H1 (cell line): Measurements from ENCODE around the gene LRR1. TPM values are rescaled to one million over a fixed set of nuclear protein-coding genes. Genes with fewer than 3 reads are reported as not detected.

ENCODE experiments used
- CTCF ChIA-PET: fragments of 300-600 bp; sonication (Branson Sonifier 250); formaldehyde crosslinking; loops from one replicate; lab custom pipeline; 2021; ENCODE audit not compliant: partially characterized antibody; lab: Charles Lee
- POLR2A ChIA-PET: fragments of 300-600 bp; sonication (Branson Sonifier 250); formaldehyde crosslinking; loops from one replicate; lab custom pipeline; 2021; ENCODE audit warnings: inconsistent platforms; ENCODE audit not compliant: partially characterized antibody; lab: Charles Lee
- DNase-seq, 2 experiments: peaks; one replicate each; pipeline versions ENCODE4 v3.0.0 to v3.0.0-alpha.2; 2010 to 2022; ENCODE audit warnings: low spot score in 2 of 2, low read depth in 1 of 2, mixed read lengths in 1 of 2
- FAIRE-seq: peaks from 2 replicates; lab custom pipeline; 2011; peaks lifted over from hg19 to GRCh38; lab: Jason Lieb, UNC
- H2AFZ ChIP-seq: 2 replicates; pipeline ENCODE4 v1.8.1; 2012; ENCODE audit warnings: low read length, inconsistent platforms
- H2AK5ac ChIP-seq: 2 replicates; pipeline ENCODE4 v1.6.1; 2013; ENCODE audit warnings: low read depth, low read length
- H2BK120ac ChIP-seq: replicated peaks from 2 replicates; pipeline ENCODE3; 2013; ENCODE audit warnings: low read depth, low read length, inconsistent platforms
- H2BK12ac ChIP-seq: 2 replicates; pipeline ENCODE4 v1.6.1; 2013; ENCODE audit warnings: low read depth, low read length
- H2BK15ac ChIP-seq: 2 replicates; pipeline ENCODE4 v1.6.1; 2013; ENCODE audit warnings: low read length
- H2BK20ac ChIP-seq: 2 replicates; pipeline ENCODE4 v1.6.1; 2013; ENCODE audit warnings: low read length
- H2BK5ac ChIP-seq: 2 replicates; pipeline ENCODE4 v1.6.1; 2013; ENCODE audit warnings: low read depth, low read length
- H3K14ac ChIP-seq: 2 replicates; pipeline ENCODE4 v1.6.1; 2013; ENCODE audit warnings: inconsistent platforms; ENCODE audit not compliant: insufficient read length
- H3K18ac ChIP-seq: 2 replicates; pipeline ENCODE4 v1.6.1; 2013; ENCODE audit warnings: low read length; ENCODE audit errors: extremely low read depth
- H3K23ac ChIP-seq: 2 replicates; pipeline ENCODE4 v1.6.1; 2013; ENCODE audit warnings: inconsistent platforms; ENCODE audit not compliant: insufficient read length
- H3K23me2 ChIP-seq: 2 replicates; pipeline ENCODE4 v1.6.1; 2013; ENCODE audit warnings: low read depth, low read length
- H3K27ac ChIP-seq: 2 replicates; pipeline ENCODE4 v1.6.1; 2011; ENCODE audit warnings: low read depth, low read length, inconsistent platforms
- H3K27me3 ChIP-seq, 4 experiments: replicated peaks in 1 of 4; 1 replicate in 1 of 4; 2 replicates in 3 of 4; pipeline versions ENCODE4 v1.6.1 to v1.8.1; 2011 to 2013; ENCODE audit warnings: low read length in 3 of 4, mild to moderate bottlenecking in 3 of 4, inconsistent platforms in 2 of 4, mixed read lengths in 2 of 4, moderate library complexity in 1 of 4; ENCODE audit not compliant: control insufficient read depth in 3 of 4, insufficient read depth in 3 of 4; ENCODE audit errors: extremely low read depth in 1 of 4
- H3K36me3 ChIP-seq, 4 experiments: 2 replicates each; pipeline versions ENCODE4 v1.6.1 to v1.8.1; 2011 to 2013; ENCODE audit warnings: mild to moderate bottlenecking in 4 of 4, low read length in 3 of 4, moderate library complexity in 2 of 4, control low read depth in 1 of 4, inconsistent platforms in 1 of 4; ENCODE audit not compliant: insufficient read depth in 4 of 4, control insufficient read depth in 2 of 4
- H3K4ac ChIP-seq: replicated peaks from 2 replicates; pipeline ENCODE3; 2013; ENCODE audit warnings: low read length, low read depth, mixed read lengths, inconsistent platforms; ENCODE audit not compliant: insufficient read length
- H3K4me1 ChIP-seq, 4 experiments: replicated peaks in 1 of 4; 1 replicate in 1 of 4; 2 replicates in 3 of 4; pipeline versions ENCODE4 v1.6.1 to v1.8.1; 2011 to 2013; ENCODE audit warnings: low read length in 3 of 4, inconsistent platforms in 2 of 4, mixed read lengths in 1 of 4; ENCODE audit not compliant: insufficient read depth in 4 of 4, control insufficient read depth in 3 of 4
- H3K4me2 ChIP-seq, 2 experiments: 2 replicates each; pipeline versions ENCODE4 v1.6.1 to v1.8.1; 2011 to 2013; ENCODE audit warnings: low read depth in 2 of 2, low read length in 2 of 2, control low read depth in 1 of 2, inconsistent platforms in 1 of 2, mild to moderate bottlenecking in 1 of 2; ENCODE audit not compliant: insufficient read depth in 1 of 2
- H3K4me3 ChIP-seq, 4 experiments: fragments of 200-600, 300-600 bp in 1 of 4; sonication (generic), shearing (Covaris generic), sonication (Bioruptor Twin) in 1 of 4; 2 replicates each; pipeline versions ENCODE4 v1.5.1 to v1.8.1; 2011 to 2016; ENCODE audit warnings: low read length in 4 of 4, low read depth in 3 of 4, control low read depth in 2 of 4, inconsistent platforms in 2 of 4, mild to moderate bottlenecking in 2 of 4, mixed read lengths in 1 of 4, moderate library complexity in 1 of 4; ENCODE audit not compliant: insufficient read depth in 2 of 4; ENCODE audit errors: extremely low read depth in 1 of 4
- H3K56ac ChIP-seq: replicated peaks from 2 replicates; pipeline ENCODE3; 2013; ENCODE audit warnings: low read depth, mild to moderate bottlenecking, mixed read lengths, low read length, inconsistent platforms; ENCODE audit not compliant: insufficient read length
- H3K79me1 ChIP-seq: 2 replicates; pipeline ENCODE4 v1.6.1; 2013; ENCODE audit warnings: low read depth, low read length, control low read depth
- H3K79me2 ChIP-seq, 2 experiments: 2 replicates each; pipeline versions ENCODE4 v1.6.1 to v1.8.1; 2012 to 2013; ENCODE audit warnings: low read length in 2 of 2, mild to moderate bottlenecking in 2 of 2, inconsistent platforms in 1 of 2; ENCODE audit not compliant: insufficient read depth in 2 of 2, control insufficient read depth in 1 of 2
- H3K9ac ChIP-seq, 4 experiments: replicated peaks in 1 of 4; 1 replicate in 1 of 4; 2 replicates in 3 of 4; pipeline versions ENCODE4 v1.6.1 to v1.8.1; 2011 to 2013; ENCODE audit warnings: low read depth in 3 of 4, low read length in 3 of 4, control low read depth in 2 of 4, mild to moderate bottlenecking in 2 of 4, moderate library complexity in 2 of 4, inconsistent platforms in 1 of 4; ENCODE audit errors: extremely low read depth in 1 of 4
- H3K9me3 ChIP-seq, 2 experiments: 2 replicates each; pipeline versions ENCODE4 v1.6.1 to v1.8.1; 2012 to 2013; ENCODE audit warnings: mild to moderate bottlenecking in 2 of 2, moderate library complexity in 2 of 2, control low read depth in 1 of 2, inconsistent platforms in 1 of 2, low read depth in 1 of 2, low read length in 1 of 2, mixed read lengths in 1 of 2; ENCODE audit not compliant: insufficient read depth in 2 of 2
- H4K20me1 ChIP-seq, 2 experiments: replicated peaks in 1 of 2; 2 replicates each; pipeline versions ENCODE3 to v1.8.1; 2011 to 2013; ENCODE audit warnings: inconsistent platforms in 2 of 2, low read length in 2 of 2, mild to moderate bottlenecking in 1 of 2; ENCODE audit not compliant: insufficient read depth in 2 of 2, control insufficient read depth in 1 of 2
- H4K5ac ChIP-seq: 2 replicates; pipeline ENCODE4 v1.6.1; 2013; ENCODE audit warnings: low read length, low read depth, mixed read lengths, inconsistent platforms; ENCODE audit not compliant: insufficient read length
- H4K8ac ChIP-seq: 2 replicates; pipeline ENCODE4 v1.8.0; 2013; ENCODE audit warnings: mild to moderate bottlenecking, moderate library complexity, low read length, inconsistent platforms; ENCODE audit not compliant: insufficient read depth; ENCODE audit errors: extremely low read depth
- H4K91ac ChIP-seq: replicated peaks from 2 replicates; pipeline ENCODE3; 2013; ENCODE audit warnings: low read length, mixed read lengths, inconsistent platforms; ENCODE audit not compliant: insufficient read length
- EP300 ChIP-seq, 2 experiments: IDR thresholded peaks; 1 replicate in 1 of 2; 2 replicates in 1 of 2; pipeline ENCODE4 v1.6.1; 2011 to 2012; ENCODE audit warnings: low read depth in 2 of 2, low read length in 2 of 2, mild to moderate bottlenecking in 2 of 2, borderline replicate concordance in 1 of 2, inconsistent platforms in 1 of 2, moderate library complexity in 1 of 2
- WGBS, 2 experiments: shearing (Covaris generic) in 1 of 2; methylation state at CpG; one replicate each; pipeline versions ENCODE4 v1.1.6 to v1.1.7; 2013 to 2015; ENCODE audit warnings: low lambda C conversion rate in 2 of 2, mixed read lengths in 2 of 2, inconsistent platforms in 1 of 2, low coverage in 1 of 2, missing lambda C conversion rate in 1 of 2; ENCODE audit not compliant: insufficient replicate concordance in 2 of 2, insufficient coverage in 1 of 2, insufficient read length in 1 of 2; ENCODE audit errors: extremely low coverage in 1 of 2, missing lambda C conversion rate in 1 of 2; 5-methylcytosine and 5-hydroxymethylcytosine counted together
- polyA plus RNA-seq, 7 experiments: library from polyadenylated mRNA; depleted of rRNA in 3 of 7; stranded (reverse) in 5 of 7; unstranded in 2 of 7; fragments of >200 nt in 5 of 7; fragments of 200-250 nt in 2 of 7; gene quantifications; 1 replicate in 5 of 7; 2 replicates in 1 of 7; 4 replicates in 1 of 7; pipeline versions ENCODE4 v1.2.1 to v1.2.3, GENCODE V29; 2011 to 2013; ENCODE audit warnings: missing spikeins in 2 of 7, mixed read lengths in 2 of 7
- total RNA-seq: library from RNA; stranded (reverse); fragmentation: NEBNext Ultra II Directional; extraction: Animal tissue kit (Norgen Biotek cat#: 25700); gene quantifications from 2 replicates; pipeline ENCODE4 v1.2.1, GENCODE V29; 2021

LRR1 gene
- total and polyA plus RNA-seq, 2 of the 8 experiments (the other 6 are each of a cell fraction or from before 2014, with no cell fraction given) = 30.7 to 37.5 TPM

DNA sequence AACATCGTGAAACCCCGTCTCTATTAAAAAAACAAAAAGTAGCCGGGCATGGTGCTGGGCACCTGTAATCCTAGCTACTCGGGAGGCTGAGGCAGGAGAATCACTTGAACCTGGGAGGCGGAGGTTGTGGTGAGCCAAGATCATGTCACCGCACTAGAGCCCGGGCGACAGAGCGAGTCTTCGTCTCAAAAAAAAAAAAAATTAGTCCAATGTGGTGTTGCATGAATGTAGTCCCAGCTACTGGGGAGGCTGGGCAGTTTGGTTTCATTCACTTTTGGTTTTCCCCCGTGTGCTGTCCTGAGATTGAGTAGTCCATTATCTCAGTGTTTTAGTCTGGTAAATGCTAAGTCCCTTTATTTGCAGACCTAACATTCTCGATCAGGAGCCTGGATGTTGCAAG is 32.0 kb upstream of the LRR1 start:
- Histone ChIP-seq H3K4ac (no peak overlapping the region), H3K36me3 (no peaks in the 10 kb centered on the region), H2AK5ac (no peak overlapping the region), H3K4me1 (no peaks in the 10 kb centered on the region), H3K4me2 (no peak overlapping the region), H2BK5ac (no peak overlapping the region), H3K23ac (no peak overlapping the region), H3K14ac (no peak overlapping the region), H4K20me1 (no peaks in the 10 kb centered on the region), H3K4me3 (no peak overlapping the region), H3K79me2 (no peaks in the 10 kb centered on the region), H2BK12ac (no peak overlapping the region), H3K9ac (no peak overlapping the region), H4K5ac (no peak overlapping the region), H4K91ac (no peak overlapping the region), H3K18ac (no peak overlapping the region), H2AFZ (no peak overlapping the region), H4K8ac (no peak overlapping the region), H3K27me3 (no peaks in the 10 kb centered on the region), H2BK120ac (no peak overlapping the region), H2BK15ac (no peak overlapping the region), H3K27ac (no peak overlapping the region), H3K56ac (no peak overlapping the region), H3K23me2 (no peaks in the 10 kb centered on the region), H2BK20ac (no peak overlapping the region), H3K9me3 (no peaks in the 10 kb centered on the region; a peak in 1 of 4 replicates), H3K79me1 (no peaks in the 10 kb centered on the region)
- DNase-seq (no peak), FAIRE-seq (no peak)
- WGBS, 2 experiments = 97% methylated on average over 12 of the region's 12 CpGs; no CpG with 5 or more reads in 1 of the 2 experiments
- CTCF ChIA-PET = interaction anchor here (1.3 kb wide), 1 partner anchor 105 kb away, joined by 3 read pairs; no protein-coding TSS in a partner anchor
- POLR2A ChIA-PET = interaction anchor here (0.7 to 2.6 kb wide), 2 partner anchors 14 to 1004 kb away, joined by 4 to 18 read pairs; no protein-coding TSS in a partner anchor
- TF ChIP-seq EP300 (IDR thresholded peaks at IDR 0.05; ENCODE audit: borderline replicate concordance in 1 of 2, low read depth in 2 of 2, low read length in 2 of 2) = no peak
